Activated naive CD8-positive, alpha-beta T cell treated with anti-CD3 and anti-CD28 coated beads for 36 hours (primary cell): ENCODE data around the gene PCBP4. TPM values are rescaled to one million over a fixed set of nuclear protein-coding genes. Genes with fewer than 3 reads are reported as not detected.

Experiments used
- DNase-seq: peaks from one replicate; pipeline ENCODE4 v3.0.0; 2021
- H3K27ac Mint-ChIP-seq: one replicate; pipeline ENCODE4 v1.8.0; 2022; ENCODE audit warnings: mild to moderate bottlenecking, moderate library complexity, mixed read lengths
- H3K27me3 Mint-ChIP-seq: one replicate; pipeline ENCODE4 v1.8.0; 2022; ENCODE audit warnings: mild to moderate bottlenecking, mixed read lengths
- H3K36me3 Mint-ChIP-seq: one replicate; pipeline ENCODE4 v1.8.0; 2021; ENCODE audit warnings: mild to moderate bottlenecking, mixed read lengths
- H3K4me1 Mint-ChIP-seq: one replicate; pipeline ENCODE4 v1.8.0; 2021; ENCODE audit warnings: mixed read lengths
- H3K4me3 Mint-ChIP-seq: one replicate; pipeline ENCODE4 v1.8.0; 2022; ENCODE audit warnings: mild to moderate bottlenecking, moderate library complexity, mixed read lengths
- H3K9me3 Mint-ChIP-seq: one replicate; pipeline ENCODE4 v1.8.0; 2022; ENCODE audit warnings: mixed read lengths
- total RNA-seq, 2 experiments: library from RNA; stranded (reverse); gene quantifications; one replicate each; pipeline ENCODE4 v1.2.3, GENCODE V29; 2021

Gene PCBP4
- total RNA-seq, 2 experiments from 2014 or later: 4.5 to 5.6 TPM

DNA sequence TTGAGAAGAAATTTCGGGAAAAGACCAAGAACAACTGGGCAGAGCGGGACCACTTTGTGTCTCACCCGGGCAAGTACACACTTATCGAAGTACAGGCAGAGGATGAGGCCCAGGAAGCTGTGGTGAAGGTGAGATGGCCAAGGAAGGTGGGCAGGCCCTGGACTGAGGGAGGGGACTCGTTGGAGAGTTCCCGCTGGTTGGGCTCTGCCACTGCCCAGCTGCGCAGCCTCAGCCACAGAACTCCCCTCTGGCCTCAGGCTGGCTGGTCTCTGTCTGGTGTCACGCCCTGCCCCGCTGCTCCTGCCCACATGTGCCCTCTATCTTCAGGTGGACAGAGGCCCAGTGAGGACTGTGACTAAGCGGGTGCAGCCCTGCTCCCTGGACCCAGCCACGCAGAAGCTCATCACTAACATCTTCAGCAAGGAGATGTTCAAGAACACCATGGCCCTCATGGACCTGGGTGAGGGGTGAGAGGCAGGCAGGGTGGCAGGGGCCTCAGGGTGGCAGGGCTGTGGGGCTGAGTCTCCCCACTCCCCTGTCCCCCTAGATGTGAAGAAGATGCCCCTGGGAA, 22.7 kb downstream of the PCBP4 start:
- no peak overlapping the region for H3K27ac Mint-ChIP-seq
- no peak for DNase-seq
- no peaks in the 10 kb centered on the region for H3K27me3 Mint-ChIP-seq
- no peaks in the 10 kb centered on the region for H3K9me3 Mint-ChIP-seq
- H3K4me3 Mint-ChIP-seq: no peak overlapping the region
- H3K4me1 Mint-ChIP-seq: peaks cover 20% of the 10 kb centered on the region
- H3K36me3 Mint-ChIP-seq: peaks cover 15% of the 10 kb centered on the region

DNA sequence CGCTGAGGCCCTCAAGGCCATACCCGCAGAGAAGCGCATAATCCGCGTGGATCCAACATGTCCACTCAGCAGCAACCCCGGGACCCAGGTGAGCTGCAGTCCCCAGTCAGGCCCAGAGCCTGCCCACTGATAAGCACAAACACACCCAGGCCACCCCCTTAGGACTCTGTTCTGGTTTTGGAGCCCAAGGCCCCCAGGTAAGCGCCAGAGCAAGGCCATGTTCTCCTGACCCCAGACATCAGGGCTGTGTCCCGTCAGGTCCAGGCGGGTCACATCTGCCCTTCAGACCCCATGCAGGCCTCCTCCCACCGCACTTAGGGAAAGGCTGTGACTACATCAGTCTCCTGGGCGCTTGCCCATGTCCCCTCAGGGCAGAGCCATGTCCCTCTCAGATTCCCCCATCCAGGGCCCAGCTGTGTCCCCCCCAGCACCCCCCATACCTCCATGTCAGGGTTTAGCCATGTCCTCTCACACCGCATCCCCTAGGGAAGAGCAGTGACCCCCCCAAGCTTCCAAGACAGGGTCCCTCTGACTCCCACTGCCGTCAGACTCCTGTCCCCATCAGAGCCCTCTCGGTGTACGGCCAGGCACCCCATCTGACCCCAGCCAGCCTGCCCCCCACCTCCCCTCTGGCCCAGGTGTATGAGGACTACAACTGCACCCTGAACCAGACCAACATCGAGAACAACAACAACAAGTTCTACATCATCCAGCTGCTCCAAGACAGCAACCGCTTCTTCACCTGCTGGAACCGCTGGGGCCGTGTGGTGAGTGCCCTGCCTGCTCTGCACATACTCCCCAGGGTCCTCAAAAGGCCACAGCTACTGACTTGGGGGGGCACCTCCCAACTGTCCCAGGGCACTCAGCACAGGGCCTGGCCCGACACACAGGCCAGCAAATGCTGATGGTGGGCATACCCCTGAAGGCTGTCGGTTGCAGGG, 23.5 kb downstream of the PCBP4 start:
- DNase-seq: no peak
- no peak overlapping the region for H3K4me3 Mint-ChIP-seq
- no peaks in the 10 kb centered on the region for H3K27me3 Mint-ChIP-seq
- peaks cover 25% of the 10 kb centered on the region for H3K4me1 Mint-ChIP-seq
- H3K27ac Mint-ChIP-seq: no peak overlapping the region
- H3K9me3 Mint-ChIP-seq: no peaks in the 10 kb centered on the region
- H3K36me3 Mint-ChIP-seq: peaks cover 19% of the 10 kb centered on the region

DNA sequence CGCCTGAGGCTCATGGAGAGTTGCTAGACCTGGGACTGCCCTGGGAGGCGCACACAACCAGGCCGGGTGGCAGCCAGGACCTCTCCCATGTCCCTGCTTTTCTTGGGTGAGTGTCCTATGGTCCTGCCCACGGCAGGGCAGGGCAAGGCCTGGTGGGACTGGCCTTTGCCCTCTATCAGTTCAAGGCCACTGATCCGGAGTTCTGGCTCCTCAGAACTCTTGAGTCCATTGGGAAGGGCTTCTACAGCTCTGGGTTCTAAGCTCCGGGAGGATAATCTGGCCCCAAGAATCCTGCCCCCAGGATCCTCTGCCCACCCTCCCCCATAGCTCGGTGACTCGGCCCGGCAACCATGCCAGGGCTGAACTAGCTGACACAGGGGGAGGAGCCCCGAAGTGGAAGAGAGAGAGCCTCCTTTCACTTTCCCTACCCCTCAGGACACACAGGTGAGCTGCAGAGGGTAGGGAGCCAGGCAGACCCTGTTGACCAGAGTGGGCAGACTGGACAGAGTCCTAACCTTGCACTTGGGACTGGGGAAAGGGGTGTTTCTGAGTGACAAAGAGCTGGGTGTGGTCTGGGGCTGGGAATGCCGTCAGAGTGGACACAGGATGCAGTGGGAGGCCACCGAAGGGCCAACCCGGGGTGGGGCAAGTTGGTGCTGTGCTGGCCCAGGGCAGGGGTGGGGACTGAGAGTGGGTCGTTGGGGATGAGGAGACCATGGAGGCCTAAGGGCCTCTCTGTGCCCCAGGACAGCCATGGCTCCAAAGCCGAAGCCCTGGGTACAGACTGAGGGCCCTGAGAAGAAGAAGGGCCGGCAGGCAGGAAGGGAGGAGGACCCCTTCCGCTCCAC, 24.4 kb downstream of the PCBP4 start:
- H3K27me3 Mint-ChIP-seq: no peaks in the 10 kb centered on the region
- no peaks in the 10 kb centered on the region for H3K9me3 Mint-ChIP-seq
- peaks cover 27% of the 10 kb centered on the region for H3K4me1 Mint-ChIP-seq
- peaks cover 19% of the 10 kb centered on the region for H3K36me3 Mint-ChIP-seq
- DNase-seq: peak; percentile 72
- H3K27ac Mint-ChIP-seq: peak overlapping the region; percentile 87
- H3K4me3 Mint-ChIP-seq: peak overlapping the region; percentile 85

DNA sequence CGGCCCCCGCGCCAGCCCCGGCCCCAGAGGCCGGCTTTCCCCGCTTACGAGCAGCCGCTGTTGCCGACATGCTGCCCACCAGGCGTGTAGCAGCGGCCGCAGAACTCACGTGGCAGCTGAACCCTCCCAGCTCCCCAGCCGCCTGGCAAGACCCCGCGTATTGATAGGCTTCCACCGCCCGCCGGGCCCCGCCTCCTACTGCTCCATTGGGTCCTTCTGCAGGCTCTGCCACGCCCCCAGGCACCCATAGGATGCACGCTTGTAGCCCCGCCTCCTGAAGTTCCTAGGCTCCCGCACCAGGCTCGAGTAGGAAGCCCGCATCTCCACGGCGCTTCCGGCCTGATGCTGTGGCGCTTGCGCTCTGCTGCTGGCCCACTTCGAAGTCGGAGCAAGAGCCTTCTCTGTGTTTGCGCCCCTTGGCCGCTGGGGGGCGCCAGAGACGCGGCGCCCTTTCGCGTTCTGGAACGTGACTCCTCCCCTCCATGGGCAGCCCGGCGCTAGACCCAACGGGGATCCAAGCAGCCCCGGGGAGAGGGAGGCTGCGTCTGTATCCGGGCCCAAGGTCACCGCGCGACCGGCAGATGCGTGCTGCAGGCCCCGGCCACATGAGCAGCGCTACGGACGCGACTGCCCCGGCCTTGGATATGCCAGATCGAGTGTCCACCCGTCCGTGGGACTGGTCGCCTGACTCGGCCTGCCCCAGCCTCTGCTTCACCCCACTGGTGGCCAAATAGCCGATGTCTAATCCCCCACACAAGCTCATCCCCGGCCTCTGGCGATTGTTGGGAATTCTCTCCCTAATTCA, 25.3 kb downstream of the PCBP4 start, which contains the start of the genes PARP3 and RRP9:
Gene PARP3, plus strand, starts transcription at position 566 of the 805 bp plus-strand sequence. CDS start 993 bp downstream, outside the sequence.
Gene RRP9, minus strand, starts transcription at position 107 of the 805 bp plus-strand sequence. Its CDS starts 37 bp downstream, at position 70.
- Mint-ChIP-seq H3K27me3 (no peaks in the 10 kb centered on the region), H3K4me1 (peaks cover 27% of the 10 kb centered on the region), H3K27ac (peak within 1 kb of the TSS; percentile 87), H3K36me3 (peaks cover 27% of the 10 kb centered on the region), H3K4me3 (peak within 1 kb of the TSS; percentile 85), H3K9me3 (no peaks in the 10 kb centered on the region)
- peak; percentile 100 for DNase-seq

DNA sequence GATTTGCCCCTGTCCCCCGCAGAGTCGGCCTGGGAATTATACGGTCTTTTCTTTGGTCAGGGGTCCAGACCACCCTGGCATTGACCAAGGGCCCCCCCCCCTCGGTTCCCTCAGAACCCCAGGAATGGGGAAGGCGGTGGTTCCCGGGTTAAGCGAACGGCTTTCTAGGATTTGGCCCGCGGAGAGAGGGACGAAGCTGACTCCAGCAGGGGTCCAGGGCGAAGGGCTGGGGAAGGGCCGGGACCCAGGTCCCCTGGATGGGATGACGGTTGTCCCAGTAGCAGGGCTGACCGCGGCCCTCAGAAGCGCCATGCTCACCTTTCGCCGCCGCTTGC, 25.8 kb downstream of the PCBP4 start:
- peak overlapping the region; percentile 64 for H3K27ac Mint-ChIP-seq
- no peak for DNase-seq
- H3K36me3 Mint-ChIP-seq: peaks cover 28% of the 10 kb centered on the region
- peak overlapping the region; percentile 85 for H3K4me3 Mint-ChIP-seq
- H3K4me1 Mint-ChIP-seq: peaks cover 27% of the 10 kb centered on the region
- no peaks in the 10 kb centered on the region for H3K9me3 Mint-ChIP-seq
- no peaks in the 10 kb centered on the region for H3K27me3 Mint-ChIP-seq

DNA sequence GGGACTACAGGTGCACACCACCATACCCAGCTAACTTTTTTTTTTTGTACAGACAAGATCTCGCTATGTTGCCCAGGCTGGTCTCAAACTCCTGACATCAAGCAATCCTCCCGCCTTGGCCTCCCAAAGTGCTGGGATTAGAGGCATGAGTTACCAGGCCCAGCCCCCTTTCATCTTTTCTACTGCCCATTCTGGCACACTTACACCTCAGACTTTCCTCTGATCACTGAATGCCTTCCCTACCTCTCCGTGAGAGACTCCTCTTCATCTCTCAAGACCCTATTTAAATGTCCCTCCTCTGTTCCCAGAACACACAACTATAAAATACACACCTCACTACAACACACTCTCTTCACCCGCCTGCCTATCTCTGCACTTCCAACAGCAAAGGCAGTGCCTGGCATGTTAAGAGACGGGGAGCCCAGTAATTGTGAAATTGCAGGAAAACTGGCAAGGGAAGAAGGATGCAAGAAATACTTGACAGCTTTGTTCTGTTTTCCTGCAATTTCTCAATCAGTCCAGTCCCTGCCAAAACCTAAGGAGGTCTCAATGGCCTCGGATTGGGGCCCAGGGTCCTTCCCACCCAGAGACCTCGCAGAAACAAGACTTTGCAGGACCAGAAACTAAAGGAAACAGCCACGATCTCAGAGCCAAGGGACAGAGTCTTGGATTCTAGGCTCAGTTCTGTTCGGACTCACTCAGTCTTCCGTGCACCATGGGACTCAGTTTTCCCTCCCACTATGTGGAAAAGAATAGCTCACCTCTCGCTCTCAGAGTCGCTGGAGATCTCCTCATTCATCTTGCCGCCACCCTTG, 26.4 kb downstream of the PCBP4 start:
- Mint-ChIP-seq H3K27ac (peak overlapping the region; percentile 64), H3K4me1 (peaks cover 27% of the 10 kb centered on the region), H3K4me3 (peak overlapping the region; percentile 85), H3K27me3 (no peaks in the 10 kb centered on the region), H3K36me3 (peaks cover 28% of the 10 kb centered on the region), H3K9me3 (no peaks in the 10 kb centered on the region)
- DNase-seq: no peak

DNA sequence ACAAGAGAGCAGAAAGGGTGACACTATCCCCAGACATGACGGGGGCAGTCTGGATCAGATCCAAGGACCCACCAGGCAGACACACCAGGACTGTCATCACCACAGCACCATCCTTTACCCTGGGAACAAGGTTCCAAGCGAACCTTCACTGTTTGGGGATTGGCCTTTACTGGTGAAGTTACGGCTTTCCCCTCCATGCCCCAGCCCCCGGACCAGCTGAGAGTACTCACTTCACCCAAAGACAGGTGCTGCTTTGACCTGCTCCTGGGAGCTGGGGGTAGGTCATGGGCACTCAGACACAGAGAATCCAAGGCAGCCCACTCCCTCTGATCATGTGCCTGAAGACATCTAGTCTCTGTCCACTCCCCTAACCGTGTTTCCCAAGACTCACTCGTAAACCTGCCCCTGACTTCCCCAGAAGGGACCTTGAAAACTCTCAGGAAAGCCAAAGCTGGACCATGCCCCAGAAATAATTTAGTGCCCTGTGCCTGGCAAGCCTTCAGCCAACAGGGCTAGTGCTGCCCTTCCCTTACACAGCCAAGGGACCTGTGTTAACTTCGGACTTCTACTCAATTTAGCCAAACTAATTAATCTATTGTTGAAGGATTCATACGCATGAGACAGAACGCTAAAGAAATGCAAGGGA, 28.4 kb downstream of the PCBP4 start:
- Mint-ChIP-seq H3K36me3 (peaks cover 31% of the 10 kb centered on the region), H3K9me3 (no peaks in the 10 kb centered on the region), H3K4me3 (peak overlapping the region; percentile 33), H3K27me3 (no peaks in the 10 kb centered on the region), H3K27ac (peak overlapping the region; percentile 4), H3K4me1 (peaks cover 27% of the 10 kb centered on the region)
- no peak for DNase-seq

DNA sequence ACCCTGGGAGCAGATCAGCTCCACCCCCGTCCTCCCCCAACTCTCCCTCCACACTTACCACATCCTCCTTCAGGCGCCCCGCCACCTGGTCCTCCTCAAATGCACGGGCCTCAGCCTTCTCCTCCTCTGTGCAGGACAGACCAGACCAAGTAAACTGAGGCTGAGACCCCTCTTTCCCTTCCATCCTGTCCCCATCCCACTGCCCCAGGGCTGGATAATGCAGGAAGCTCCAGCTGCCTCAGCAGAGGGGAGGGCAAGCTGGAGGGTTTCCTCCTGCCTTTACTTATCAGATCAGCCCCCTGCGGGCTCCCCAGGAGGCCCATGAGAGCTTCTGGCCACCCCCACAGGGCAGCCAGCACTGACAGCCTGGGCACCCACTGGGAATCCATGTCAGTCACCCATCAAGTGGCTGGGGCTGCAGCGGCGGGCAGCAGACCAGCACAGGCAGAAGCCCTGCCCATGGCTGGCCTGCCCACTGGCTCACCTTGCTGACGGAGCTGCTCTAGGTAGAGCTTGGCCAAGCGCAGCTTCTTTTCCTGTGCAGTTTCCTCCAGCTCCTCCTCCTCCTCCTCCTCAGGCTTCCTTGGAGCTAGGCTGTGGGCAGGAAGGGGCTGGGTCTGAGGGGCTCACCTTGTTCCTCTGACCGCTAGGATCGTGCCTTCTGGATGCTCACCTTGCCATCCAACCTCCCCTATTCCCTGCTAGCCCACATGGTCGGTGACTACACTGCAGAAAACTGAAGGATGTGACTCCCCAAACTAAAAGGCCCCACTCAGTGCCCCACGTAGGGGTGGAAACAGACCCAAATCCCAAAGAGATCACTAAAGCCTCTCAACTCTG, 29.4 kb downstream of the PCBP4 start:
- Mint-ChIP-seq H3K4me3 (no peak overlapping the region), H3K27ac (no peak overlapping the region), H3K4me1 (peaks cover 24% of the 10 kb centered on the region)

DNA sequence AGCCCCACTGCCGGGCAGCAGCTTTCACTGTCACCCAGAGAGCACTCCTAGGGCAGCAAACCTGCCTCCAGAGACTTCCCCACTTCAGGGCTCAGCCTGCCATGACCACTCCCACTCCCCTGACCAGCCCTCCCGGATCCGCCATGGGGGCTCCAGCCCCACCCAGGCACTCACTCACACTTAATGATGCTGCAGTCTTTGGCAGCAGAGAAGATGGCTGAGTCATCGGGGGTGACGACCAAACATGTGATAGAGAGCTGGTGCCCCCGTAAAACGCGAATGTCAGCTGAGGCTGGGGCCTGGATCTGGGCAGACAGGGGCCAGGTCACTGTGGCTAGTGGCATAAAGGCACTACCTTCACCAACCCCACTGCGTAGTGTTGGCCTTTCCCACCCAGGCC, 30.2 kb downstream of the PCBP4 start:
- DNase-seq: no peak
- H3K27ac Mint-ChIP-seq: no peak overlapping the region
- no peaks in the 10 kb centered on the region for H3K27me3 Mint-ChIP-seq
- H3K36me3 Mint-ChIP-seq: peaks cover 35% of the 10 kb centered on the region
- no peak overlapping the region for H3K4me3 Mint-ChIP-seq
- H3K9me3 Mint-ChIP-seq: no peaks in the 10 kb centered on the region
- H3K4me1 Mint-ChIP-seq: peaks cover 24% of the 10 kb centered on the region

More for the DNA sequence above, 29.4 kb downstream of the PCBP4 start:
- H3K9me3 Mint-ChIP-seq: no peaks in the 10 kb centered on the region
- no peaks in the 10 kb centered on the region for H3K27me3 Mint-ChIP-seq
- no peak for DNase-seq
- H3K36me3 Mint-ChIP-seq: peaks cover 31% of the 10 kb centered on the region

DNA sequence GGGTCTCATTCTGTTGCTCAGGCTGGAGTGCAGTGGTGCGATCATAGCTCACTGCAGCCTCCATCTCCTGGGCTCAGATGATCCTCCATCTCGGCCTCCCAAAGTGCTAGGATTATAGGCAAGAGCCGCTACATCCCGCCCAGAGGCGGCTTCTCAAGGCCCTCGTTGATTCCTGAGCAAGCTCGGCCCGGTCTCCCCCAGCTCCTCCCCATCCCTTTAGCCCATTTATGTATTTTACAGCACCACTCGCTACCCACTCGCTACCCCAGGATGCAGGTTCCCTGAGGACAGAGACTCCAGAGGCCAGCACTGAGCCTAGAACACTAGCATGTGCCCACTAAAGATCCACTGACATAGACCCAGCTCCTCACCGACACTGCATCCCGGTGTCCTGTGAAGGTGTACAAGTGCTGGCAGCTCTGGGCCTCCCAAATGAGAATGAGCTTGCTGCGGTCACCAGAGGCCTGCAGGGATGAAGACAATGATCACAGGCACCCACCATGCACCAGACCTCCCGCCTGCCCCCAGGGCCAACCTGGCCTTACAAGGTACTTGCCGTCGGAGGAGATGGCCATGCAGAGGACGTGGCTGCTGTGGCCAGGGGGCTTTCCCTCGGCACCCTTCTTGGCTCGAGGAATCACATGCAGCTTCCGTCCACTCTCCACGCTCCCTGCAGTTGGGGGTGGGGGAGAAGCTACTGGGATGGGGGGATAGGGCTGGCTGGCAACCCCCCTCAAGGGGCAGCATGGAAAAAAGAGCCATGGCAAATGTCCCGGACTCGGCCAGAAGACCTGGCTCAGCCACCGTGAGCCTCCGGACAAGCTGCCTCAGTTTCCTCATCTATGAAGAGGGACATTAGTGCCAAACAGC, 31.1 kb downstream of the PCBP4 start:
- DNase-seq: no peak
- Mint-ChIP-seq H3K36me3 (peaks cover 36% of the 10 kb centered on the region), H3K4me1 (peaks cover 22% of the 10 kb centered on the region), H3K9me3 (no peaks in the 10 kb centered on the region), H3K27me3 (no peaks in the 10 kb centered on the region), H3K27ac (no peak overlapping the region), H3K4me3 (no peak overlapping the region)

DNA sequence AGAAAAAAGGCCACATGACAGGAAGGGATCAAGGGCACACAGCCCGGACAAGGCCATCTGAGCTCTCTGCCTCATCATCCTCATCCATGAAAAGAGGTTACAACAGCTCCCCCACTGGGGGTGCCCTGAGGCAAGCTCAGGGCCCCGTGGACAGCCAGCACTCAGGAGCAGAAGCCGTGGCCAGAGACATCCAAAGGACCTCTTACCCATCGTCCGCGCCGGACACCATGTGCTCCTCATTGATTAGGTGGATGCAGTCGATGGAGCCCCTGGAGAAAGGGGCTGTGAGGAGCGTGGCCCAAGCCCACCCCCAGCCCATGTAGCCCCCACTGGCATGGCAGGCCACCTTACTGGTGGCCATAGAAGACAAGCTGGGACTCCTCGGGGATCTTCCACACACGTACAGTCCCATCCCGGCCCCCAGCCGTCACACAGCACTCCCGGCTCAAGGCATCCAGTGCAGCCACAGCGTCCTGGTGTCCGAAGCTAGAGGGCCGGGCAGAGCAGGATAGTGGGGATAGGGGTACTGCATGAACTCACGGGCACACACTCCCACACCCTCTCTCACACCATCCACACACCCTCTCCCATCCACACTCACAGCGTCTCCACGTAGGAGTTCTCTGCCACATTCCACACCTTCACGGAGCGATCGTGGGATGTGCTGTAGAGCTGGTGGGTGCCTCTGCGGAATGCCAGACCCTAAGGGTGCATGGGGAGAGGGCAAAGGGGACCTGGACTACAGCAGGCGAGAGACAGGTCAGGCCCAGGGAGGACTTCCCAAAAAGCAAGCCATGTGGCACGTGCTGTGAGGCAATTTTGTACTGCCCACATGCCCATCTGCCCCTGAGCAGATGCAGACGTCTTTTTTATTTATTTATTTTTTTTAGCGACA, 32.0 kb downstream of the PCBP4 start:
- no peaks in the 10 kb centered on the region for H3K9me3 Mint-ChIP-seq
- no peak overlapping the region for H3K27ac Mint-ChIP-seq
- H3K4me1 Mint-ChIP-seq: peaks cover 14% of the 10 kb centered on the region
- no peaks in the 10 kb centered on the region for H3K27me3 Mint-ChIP-seq
- peaks cover 35% of the 10 kb centered on the region for H3K36me3 Mint-ChIP-seq
- H3K4me3 Mint-ChIP-seq: no peak overlapping the region
- DNase-seq: no peak
